ENCODE data around the gene EMP3.

DNA sequence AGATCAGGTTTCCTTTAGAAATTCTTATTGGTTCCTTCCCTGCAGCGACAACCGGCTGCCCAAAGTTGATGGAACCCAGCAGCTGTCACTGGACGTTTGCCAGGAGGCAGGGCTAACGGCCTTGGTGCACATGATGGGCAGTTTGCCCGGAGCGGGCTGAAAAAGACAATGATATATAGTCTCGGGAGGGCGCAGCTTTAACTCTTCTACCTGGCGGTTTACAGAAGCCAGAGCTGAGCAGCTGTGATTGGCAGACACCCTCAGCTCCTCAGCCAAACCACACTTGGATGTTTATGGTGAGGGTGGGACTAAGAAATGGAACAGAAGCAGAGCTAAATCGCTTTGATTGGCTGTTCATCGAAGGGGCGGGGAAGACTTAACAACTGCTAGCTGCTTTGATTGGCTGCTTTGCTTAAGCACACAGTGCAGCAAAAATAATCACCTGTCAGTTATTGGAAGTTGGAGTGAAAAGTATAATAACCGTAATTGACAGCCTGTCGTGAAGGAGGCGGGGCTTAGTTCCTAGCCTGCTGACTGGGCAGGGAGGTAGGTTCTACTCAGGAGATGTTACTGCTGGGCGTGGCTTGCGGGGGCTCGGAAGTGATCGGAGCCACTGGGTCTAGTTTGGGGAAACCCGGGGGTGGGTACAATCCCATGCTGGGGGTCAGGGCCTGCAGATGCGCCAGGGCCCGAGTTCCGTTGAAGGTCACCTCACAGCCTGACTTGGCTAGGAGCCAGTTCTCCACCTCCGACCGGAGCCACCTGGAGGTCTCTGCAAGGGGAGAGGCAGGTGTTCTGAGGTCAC lies 7.5 kb downstream of the EMP3 start:
- TF ChIP-seq, protein P1, sequence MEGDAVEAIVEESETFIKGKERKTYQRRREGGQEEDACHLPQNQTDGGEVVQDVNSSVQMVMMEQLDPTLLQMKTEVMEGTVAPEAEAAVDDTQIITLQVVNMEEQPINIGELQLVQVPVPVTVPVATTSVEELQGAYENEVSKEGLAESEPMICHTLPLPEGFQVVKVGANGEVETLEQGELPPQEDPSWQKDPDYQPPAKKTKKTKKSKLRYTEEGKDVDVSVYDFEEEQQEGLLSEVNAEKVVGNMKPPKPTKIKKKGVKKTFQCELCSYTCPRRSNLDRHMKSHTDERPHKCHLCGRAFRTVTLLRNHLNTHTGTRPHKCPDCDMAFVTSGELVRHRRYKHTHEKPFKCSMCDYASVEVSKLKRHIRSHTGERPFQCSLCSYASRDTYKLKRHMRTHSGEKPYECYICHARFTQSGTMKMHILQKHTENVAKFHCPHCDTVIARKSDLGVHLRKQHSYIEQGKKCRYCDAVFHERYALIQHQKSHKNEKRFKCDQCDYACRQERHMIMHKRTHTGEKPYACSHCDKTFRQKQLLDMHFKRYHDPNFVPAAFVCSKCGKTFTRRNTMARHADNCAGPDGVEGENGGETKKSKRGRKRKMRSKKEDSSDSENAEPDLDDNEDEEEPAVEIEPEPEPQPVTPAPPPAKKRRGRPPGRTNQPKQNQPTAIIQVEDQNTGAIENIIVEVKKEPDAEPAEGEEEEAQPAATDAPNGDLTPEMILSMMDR (IDR thresholded peaks at IDR 0.05; ENCODE audit: borderline replicate concordance, extremely low read depth, low read length, poor library complexity, severe bottlenecking), result no peak
- no peak for TF ChIP-seq EZH2 (IDR thresholded peaks at IDR 0.05; ENCODE audit: borderline replicate concordance, low read depth, low read length, severe bottlenecking)
